Stimulated activated CD4-positive, alpha-beta T cell treated with anti-CD3 and anti-CD28 coated beads, Interleukin-2, amount 100 ng/mL, for 48 hours (primary cell): Measurements from ENCODE around the gene STOX2.

ENCODE experiments used
- DNase-seq, 2 donors: peaks; one replicate each; pipeline ENCODE4 v3.0.0-alpha.2; 2020

Gene STOX2, protein sequence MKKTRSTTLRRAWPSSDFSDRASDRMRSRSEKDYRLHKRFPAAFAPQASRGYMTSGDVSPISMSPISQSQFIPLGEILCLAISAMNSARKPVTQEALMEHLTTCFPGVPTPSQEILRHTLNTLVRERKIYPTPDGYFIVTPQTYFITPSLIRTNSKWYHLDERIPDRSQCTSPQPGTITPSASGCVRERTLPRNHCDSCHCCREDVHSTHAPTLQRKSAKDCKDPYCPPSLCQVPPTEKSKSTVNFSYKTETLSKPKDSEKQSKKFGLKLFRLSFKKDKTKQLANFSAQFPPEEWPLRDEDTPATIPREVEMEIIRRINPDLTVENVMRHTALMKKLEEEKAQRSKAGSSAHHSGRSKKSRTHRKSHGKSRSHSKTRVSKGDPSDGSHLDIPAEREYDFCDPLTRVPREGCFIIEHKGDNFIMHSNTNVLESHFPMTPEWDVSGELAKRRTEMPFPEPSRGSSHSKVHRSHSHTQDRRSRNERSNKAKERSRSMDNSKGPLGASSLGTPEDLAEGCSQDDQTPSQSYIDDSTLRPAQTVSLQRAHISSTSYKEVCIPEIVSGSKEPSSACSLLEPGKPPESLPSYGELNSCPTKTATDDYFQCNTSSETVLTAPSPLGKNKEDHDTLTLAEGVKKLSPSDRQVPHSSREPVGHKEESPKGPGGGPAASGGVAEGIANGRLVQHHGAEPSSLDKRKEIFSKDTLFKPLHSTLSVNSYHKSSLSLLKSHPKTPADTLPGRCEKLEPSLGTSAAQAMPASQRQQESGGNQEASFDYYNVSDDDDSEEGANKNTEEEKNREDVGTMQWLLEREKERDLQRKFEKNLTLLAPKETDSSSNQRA (N-terminal part only)

GRCh38 chr4:183905081-183905592 lies at the start of gene STOX2:
TSS of gene STOX2 (plus strand) at chr4:183905307. CDS start at chr4:183906791, 1,484 bp downstream.
- DNase-seq = peak in 1 of 2 donors; percentile 2

- no peak for DNase-seq
These were observed 49.5 kb upstream of the STOX2 start for GRCh38 chr4:183855323-183856190.

DNA sequence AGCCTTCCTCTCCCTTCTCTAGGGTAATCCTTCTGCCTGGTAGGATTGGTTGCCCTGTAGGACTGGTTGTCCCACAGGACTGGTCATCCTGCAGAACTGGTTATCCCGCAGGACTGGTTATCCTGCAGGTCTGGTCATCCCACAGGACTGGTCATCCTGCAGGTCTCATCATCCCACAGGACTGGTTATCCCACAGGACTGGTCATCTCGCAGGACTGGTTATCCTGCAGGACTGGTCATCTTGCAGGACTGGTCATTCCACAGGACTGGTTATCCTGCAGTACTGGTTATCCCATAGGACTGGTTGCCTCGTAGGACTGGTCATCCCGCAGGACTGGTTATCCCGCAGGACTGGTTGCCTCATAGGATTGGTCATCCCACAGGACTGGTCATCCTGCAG lies 48.1 kb upstream of the STOX2 start:
- no peak for DNase-seq

DNA sequence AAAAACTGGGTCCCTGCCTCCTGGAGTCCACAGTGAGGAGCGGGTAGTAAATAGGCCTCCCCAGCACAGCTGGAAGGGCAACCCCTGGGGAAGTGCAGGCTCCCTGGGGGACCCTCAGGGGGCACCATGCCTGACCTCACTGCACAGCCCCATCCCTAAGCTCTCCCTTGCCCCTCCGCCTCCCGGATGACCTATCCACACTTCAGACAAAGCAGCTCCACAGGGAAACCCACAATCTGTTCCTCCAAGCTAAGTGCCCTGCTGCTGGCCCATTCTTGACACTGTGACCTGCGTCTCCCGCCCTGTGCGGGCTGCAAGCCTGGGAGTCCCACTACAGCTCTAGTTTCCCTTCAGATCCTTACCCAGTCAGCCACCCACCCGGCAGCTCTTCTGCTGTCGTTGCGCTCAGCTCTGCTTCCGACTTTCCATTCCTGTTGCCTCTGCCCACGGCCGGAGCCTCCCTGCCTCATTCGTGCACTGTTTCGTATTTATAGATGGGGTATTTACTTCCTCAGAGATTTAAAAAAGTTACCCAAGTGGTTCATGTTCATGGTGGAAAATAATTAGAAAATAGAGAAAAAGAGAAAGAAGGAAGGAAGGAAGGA lies 47.0 kb upstream of the STOX2 start:
- no peak for DNase-seq

- no peak for DNase-seq
These were observed 45.0 kb upstream of the STOX2 start for GRCh38 chr4:183860119-183860518.

DNA sequence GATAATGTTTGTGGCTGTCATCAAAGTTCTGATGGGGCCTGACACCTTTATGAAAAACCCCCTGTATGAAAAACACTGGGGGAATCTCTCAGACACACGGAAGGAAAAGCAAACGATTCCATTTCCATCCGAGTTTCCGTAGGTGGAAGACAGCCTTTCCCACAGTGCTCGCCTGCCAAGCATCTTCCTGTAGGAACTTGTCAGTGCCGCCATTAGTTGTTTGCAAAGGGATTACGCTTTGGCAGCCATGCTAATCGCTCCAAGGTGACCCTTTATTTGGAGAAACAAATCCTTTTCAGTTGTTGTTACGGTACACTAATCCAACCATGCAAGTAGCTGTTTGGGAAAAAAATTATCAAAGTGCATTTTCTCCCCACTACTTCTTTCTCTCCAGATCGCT lies 44.4 kb upstream of the STOX2 start:
- DNase-seq = no peak

GRCh38 chr4:183861426-183861825 lies 43.7 kb upstream of the STOX2 start:
- no peak for DNase-seq

GRCh38 chr4:183863155-183863825 lies 41.8 kb upstream of the STOX2 start:
- DNase-seq = no peak

- DNase-seq = no peak
These were observed 37.9 kb upstream of the STOX2 start for GRCh38 chr4:183867247-183867646.

DNA sequence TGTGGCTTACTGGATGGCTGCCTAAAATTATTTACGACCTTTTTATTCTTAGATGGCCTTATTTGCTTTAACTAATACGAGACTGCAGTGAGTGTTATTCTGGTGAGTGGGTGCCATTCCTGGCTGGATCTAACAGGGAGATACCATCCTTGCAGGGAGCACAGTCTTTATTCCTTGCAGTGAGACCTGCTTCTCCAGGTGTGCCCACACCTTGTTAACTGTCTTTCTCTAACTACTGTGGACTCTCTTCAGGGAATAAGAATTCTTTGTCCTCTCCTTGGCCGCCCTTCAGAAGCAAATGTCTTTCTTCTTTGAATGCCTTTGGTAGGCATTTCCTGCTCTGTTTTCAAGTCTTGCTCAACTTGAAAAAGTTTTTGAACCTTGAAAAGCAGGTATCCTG lies 34.1 kb upstream of the STOX2 start:
- DNase-seq = no peak

DNA sequence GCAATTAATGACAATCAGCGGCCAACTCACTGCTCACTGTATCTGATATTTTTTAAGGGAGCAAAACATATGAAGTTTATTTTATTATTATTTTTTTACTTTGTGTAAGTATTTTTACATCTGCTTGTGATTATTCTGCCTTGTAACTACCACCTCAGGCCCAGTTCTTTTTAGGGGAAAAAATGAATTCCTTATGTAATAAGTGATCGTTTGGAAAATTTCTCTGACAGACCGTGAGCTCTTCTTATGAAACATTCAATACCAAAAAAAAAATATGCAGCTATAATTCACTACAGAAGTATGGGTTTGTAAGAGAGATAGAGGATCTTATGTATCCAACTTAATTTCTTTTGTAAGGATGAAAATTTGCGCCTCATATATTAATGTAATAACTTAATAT lies 33.5 kb upstream of the STOX2 start:
- DNase-seq = no peak

DNA sequence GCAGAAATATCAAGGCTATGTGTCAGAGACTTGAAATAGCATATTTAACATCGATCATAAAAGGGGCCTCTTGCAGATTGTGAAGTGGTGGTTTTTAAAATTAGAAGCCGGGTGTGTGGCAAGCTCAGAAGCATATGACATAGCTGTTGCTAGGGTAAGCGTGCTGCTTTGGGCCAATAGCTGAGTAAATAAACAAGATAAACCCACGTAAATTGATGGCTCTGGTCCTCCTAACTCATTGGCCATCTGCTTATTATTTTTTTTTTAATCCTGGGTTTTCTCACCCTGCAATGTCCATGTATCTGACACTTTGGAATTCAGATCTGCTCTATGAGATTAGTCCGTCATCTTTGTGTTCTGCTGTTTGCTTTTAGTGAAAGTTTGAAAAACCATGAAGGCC lies 32.6 kb upstream of the STOX2 start:
- no peak for DNase-seq

DNA sequence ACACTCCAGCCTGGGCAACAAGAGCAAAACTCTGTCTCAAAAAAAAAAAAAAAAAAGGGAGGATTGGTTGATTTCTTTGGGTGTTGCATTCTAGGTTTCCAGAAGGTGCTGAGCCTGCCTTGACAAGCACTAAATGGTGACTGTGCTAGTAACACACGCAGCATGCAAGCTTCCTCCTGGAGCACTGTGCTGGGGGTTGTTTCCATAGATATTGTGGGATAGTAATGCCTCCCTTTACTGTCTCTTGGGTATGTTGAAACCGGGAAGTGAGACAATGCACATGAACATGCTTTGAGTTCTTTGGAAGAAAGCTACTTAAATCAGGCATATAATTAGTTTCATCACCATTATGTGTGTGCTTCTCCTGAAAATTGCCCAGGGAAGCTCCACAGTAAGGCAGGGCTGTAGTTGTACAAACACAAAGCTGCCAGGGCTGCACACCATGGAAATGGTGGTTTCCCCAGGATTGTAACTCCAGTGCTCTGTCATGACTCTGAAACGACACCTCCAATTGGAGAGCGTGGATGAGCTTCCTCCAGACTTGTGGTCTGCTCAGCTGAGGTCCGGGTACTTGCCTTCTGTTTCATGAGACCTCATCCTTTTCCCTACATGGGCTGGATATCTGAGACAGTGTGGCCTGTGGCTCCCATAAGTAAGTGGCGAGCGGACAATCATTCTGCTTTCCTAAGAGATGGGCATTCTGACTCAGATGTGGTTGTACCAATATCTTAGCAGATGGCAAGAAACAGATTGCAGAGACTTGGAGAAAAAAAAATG lies 31.5 kb upstream of the STOX2 start:
- no peak for DNase-seq

DNA sequence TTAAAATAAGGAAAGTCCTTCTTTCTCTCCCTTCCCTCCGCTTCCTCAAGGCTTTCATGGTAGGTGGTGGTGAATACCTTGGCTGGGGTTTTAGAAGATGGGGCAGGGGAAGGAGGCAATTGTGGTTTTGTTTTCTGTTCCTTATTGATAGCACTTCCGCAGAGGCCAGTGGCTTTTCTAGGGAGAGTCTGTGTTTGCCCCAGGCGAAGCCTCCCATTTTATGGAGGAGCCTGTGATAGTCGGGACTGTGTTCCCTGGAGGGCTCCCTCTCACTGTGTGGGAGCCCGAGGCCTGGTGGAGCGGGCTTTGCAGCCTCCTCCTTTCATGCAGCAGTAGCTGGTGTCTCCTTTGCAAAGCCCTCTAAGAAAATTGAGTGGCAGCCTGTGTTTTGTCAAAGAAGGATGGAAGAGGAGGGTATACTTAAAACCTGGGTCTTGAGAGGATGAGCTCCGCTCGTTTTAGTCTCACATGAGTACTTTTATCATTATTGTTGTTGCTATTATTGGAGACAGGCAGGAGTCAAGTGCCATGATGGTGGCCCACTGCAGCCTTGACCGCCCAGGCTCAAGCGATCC lies 29.8 kb upstream of the STOX2 start:
- no peak for DNase-seq

DNA sequence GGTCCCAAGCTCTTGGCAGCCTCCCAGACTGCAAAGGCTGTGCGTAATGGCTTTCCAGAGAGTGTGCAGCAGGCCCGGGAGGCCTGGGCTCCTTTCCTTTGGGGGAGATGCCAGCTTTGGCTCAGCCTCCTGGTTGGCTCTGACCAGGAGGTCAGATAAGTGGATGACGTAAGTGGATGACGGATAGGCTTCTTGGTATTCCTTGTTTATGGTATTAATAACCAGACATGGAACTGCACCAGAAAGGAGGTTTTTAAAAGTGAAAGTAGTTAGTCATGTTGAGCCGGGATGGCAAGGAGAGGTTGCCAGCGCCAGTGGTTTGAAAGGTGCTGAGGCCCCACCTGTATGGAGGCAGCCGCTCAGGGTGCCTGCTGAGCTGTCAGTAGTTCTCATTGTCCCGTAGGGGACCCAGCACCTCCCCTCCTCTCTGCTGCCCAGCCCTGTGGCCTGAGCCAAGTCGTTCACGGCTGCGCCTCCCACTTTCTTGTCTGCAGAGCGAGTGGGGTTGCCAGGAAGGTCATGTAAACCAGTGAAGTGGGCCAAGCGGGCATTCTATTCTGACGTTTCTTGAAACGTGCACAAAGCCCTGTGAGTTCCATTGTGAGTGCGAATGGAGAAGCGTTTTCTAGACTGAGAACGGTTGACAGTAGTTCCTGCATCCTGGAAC lies 28.7 kb upstream of the STOX2 start:
- no peak for DNase-seq

DNA sequence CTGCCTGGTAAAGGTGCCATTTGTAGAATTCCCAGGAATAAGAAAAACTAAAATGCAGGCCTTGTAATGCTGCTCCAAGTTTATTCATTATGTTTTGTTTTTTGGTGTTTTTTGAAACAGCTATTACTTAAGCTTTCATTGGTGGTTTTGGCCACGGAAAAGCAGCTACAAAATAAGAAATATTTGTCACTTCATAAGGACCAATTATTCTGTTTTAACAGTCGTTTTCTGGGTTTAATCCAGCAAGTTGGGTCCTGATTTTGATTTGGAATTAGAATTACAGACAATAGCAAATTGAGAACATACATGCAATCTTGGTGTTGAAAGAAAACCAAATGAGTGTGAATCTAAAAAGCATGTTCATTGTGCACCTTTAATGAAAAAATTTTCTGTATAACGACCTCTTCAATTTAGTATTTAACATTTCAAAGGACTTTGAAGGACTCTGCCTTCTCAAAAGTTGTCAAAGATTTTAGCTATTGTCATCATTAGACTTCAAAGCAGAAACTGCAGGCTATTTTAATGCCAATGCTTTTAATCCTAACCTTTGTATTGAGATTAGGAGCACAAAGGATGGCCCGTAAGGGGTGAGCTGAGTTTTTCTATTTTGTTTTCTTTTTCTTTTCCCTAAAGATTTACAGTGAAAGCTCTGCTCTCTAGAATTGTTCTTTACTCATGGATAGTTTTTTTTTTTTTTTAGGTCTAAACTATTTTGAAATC lies 26.7 kb upstream of the STOX2 start:
- no peak for DNase-seq

- DNase-seq = no peak
These were observed 19.8 kb upstream of the STOX2 start for GRCh38 chr4:183885205-183885720.

- no peak for DNase-seq
These were observed 17.8 kb upstream of the STOX2 start for GRCh38 chr4:183887351-183887750.

- no peak for DNase-seq
These were observed 16.5 kb upstream of the STOX2 start for GRCh38 chr4:183888564-183888963.
